Panc1 (cell line): ENCODE measurements around the gene CD8A. TPM values are rescaled to one million over a fixed set of nuclear protein-coding genes. Genes with fewer than 3 reads are reported as not detected.

Source experiments
- ATAC-seq: fragments of 200-7000 bp; cut with Tn5 transposase; 2 replicates; pipeline ENCODE4 v1.9.1; 2020; ENCODE audit warnings: mild to moderate bottlenecking, moderate library complexity
- BruUV-seq: library from RNA; stranded (reverse); fragments of 400-500 nt; replicated peaks from 2 replicates; lab custom pipeline; 2021; lab: Mats Ljungman, UMichigan
- CTCF ChIA-PET: fragments of 300-600 bp; sonication (Branson Sonifier 250); formaldehyde crosslinking; loops from one replicate; lab custom pipeline; 2022; ENCODE audit warnings: antibody characterized with exemption; lab: Charles Lee
- POLR2A ChIA-PET: fragments of 300-600 bp; sonication (Branson Sonifier 250); formaldehyde crosslinking; loops from one replicate; lab custom pipeline; 2022; ENCODE audit warnings: antibody characterized with exemption; lab: Charles Lee
- DNase-seq: peaks from one replicate; pipeline ENCODE4 v3.0.0-alpha.2; 2010; ENCODE audit warnings: low read depth, low spot score
- H3K27ac ChIP-seq: 2 replicates; pipeline ENCODE4 v1.5.1; 2011; ENCODE audit warnings: mild to moderate bottlenecking, low read length, inconsistent platforms
- H3K27me3 ChIP-seq: fragments of 200-500 bp; sonication (Bioruptor generic); 2 replicates; pipeline ENCODE4 v1.6.0; 2014; ENCODE audit warnings: low read length, inconsistent platforms; ENCODE audit not compliant: control insufficient read depth, insufficient read depth
- H3K36me3 ChIP-seq: fragments of 200-500 bp; sonication (Bioruptor generic); 2 replicates; pipeline ENCODE4 v1.5.1; 2014; ENCODE audit warnings: inconsistent platforms, mild to moderate bottlenecking, low read length, moderate library complexity; ENCODE audit not compliant: control insufficient read depth, insufficient read depth
- H3K4me1 ChIP-seq: 2 replicates; pipeline ENCODE4 v1.5.1; 2011; ENCODE audit warnings: inconsistent platforms, mild to moderate bottlenecking, low read length, moderate library complexity; ENCODE audit not compliant: control insufficient read depth, insufficient read depth
- H3K4me3 ChIP-seq, 2 experiments: 2 replicates each; pipeline ENCODE4 v1.5.1; 2011 to 2012; ENCODE audit warnings: low read depth in 2 of 2, low read length in 2 of 2, mild to moderate bottlenecking in 2 of 2, inconsistent platforms in 1 of 2, moderate library complexity in 1 of 2
- H3K9me3 ChIP-seq: fragments of 200-500 bp; sonication (Bioruptor generic); 2 replicates; pipeline ENCODE4 v1.5.1; 2014; ENCODE audit warnings: low read depth, mild to moderate bottlenecking, inconsistent platforms, low read length, moderate library complexity; ENCODE audit not compliant: control insufficient read depth, insufficient read depth
- CTCF ChIP-seq: fragments of 450-650 bp; IDR thresholded peaks from 2 replicates; pipeline ENCODE4 v1.5.1; 2017; ENCODE audit warnings: mild to moderate bottlenecking
- POLR2AphosphoS5 ChIP-seq: IDR thresholded peaks from 2 replicates; pipeline ENCODE4 v1.6.1; 2012; ENCODE audit warnings: mild to moderate bottlenecking, low read depth, low read length, moderate library complexity
- REST ChIP-seq, 2 experiments: IDR thresholded peaks; 2 replicates each; pipeline ENCODE4 v1.6.1; 2011 to 2012; ENCODE audit warnings: low read depth in 2 of 2, control low read depth in 1 of 2, low read length in 1 of 2, mild to moderate bottlenecking in 1 of 2, moderate library complexity in 1 of 2; ENCODE audit not compliant: insufficient read depth in 1 of 2
- SIN3A ChIP-seq: IDR thresholded peaks from 2 replicates; pipeline ENCODE4 v1.6.1; 2012; ENCODE audit warnings: low read depth, mild to moderate bottlenecking, low read length, moderate library complexity, borderline replicate concordance; ENCODE audit not compliant: insufficient read depth
- TCF7L2 ChIP-seq: IDR thresholded peaks from 2 replicates; pipeline ENCODE4 v1.6.1; 2011; ENCODE audit warnings: mild to moderate bottlenecking, low read depth, low read length, inconsistent platforms
- in situ Hi-C: cut with HindIII; loops from 2 replicates; pipeline ENCODE4 v1.10.0; 2016; ENCODE audit warnings: low sequenced_read_pairs, low pct_unique_long_range_greater_than_20kb
- intact Hi-C: fragments of 100-400 bp; cut with micrococcal nuclease; formaldehyde crosslinking; loops from one replicate; pipeline ENCODE4 v1.10.0; 2022; ENCODE audit not compliant: unreplicated experiment
- total RNA-seq: library from RNA; stranded (reverse); gene quantifications from one replicate; pipeline ENCODE4 v1.2.1, GENCODE V29; 2021; ENCODE audit not compliant: unreplicated experiment

The CD8A gene
- total RNA-seq, 1 experiment from 2014 or later: 0.41 TPM

- in situ Hi-C loops: no loop called here
- Histone ChIP-seq H3K9me3 (no peaks in the 10 kb centered on the region), H3K4me1 (0 out of 2 replicates have a peak, but pooled peaks cover 3% of the 10 kb centered on the region), H3K27me3 (no peaks in the 10 kb centered on the region), H3K4me3 (no peak overlapping the region), H3K27ac (no peak overlapping the region), H3K36me3 (peaks cover 10% of the 10 kb centered on the region)
- no TSS peak for BruUV-seq
- intact Hi-C loops: no loop called here
- ChIA-PET CTCF (interaction anchor here (0.6 kb wide), 1 partner anchor 32 kb away, joined by 3 read pairs; no protein-coding TSS in a partner anchor), POLR2A (no interaction called here)
- no peak for ATAC-seq
- no peak for DNase-seq
- TF ChIP-seq POLR2AphosphoS5: no peak
- TF ChIP-seq REST (IDR thresholded peaks at IDR 0.05; ENCODE audit: insufficient read depth in 1 of 2, low read depth in 2 of 2, low read length in 1 of 2): no peak
- no peak for TF ChIP-seq SIN3A
- no peak for TF ChIP-seq TCF7L2
- no peak for TF ChIP-seq CTCF
These were observed 22.3 kb downstream of the CD8A start for GRCh38 chr2:86768189-86768949.

- no peaks in the 10 kb centered on the region for H3K9me3 ChIP-seq
- H3K27me3 ChIP-seq: no peaks in the 10 kb centered on the region
- in situ Hi-C loops: no loop called here
- no peak for ATAC-seq
- H3K4me1 ChIP-seq: 0 out of 2 replicates have a peak, but pooled peaks cover 3% of the 10 kb centered on the region
- CTCF ChIA-PET: no interaction called here
- peaks cover 7% of the 10 kb centered on the region for H3K36me3 ChIP-seq
- no peak overlapping the region for H3K4me3 ChIP-seq
- POLR2A ChIA-PET: no interaction called here
- no peak for TF ChIP-seq TCF7L2
- TF ChIP-seq SIN3A: no peak
- TF ChIP-seq REST (IDR thresholded peaks at IDR 0.05; ENCODE audit: insufficient read depth in 1 of 2, low read depth in 2 of 2, low read length in 1 of 2): no peak
- TF ChIP-seq POLR2AphosphoS5: no peak
- no peak for TF ChIP-seq CTCF
- no peak overlapping the region for H3K27ac ChIP-seq
- intact Hi-C loops: no loop called here
- no TSS peak for BruUV-seq
- no peak for DNase-seq
These were observed 25.4 kb downstream of the CD8A start for GRCh38 chr2:86765310-86765695.
